Purkinje cell (primary cell): ENCODE data around the gene COX6A2. TPM values are rescaled to one million over a fixed set of nuclear protein-coding genes. Genes with fewer than 3 reads are reported as not detected.

Experiments
- polyA plus RNA-seq: library from polyadenylated mRNA; unstranded; fragments of >200 nt; fragmentation: Nextera tagmentation; gene quantifications from 2 replicates; pipeline ENCODE4 v1.2.1, GENCODE V29; 2014

The COX6A2 gene
- 2.4 and 2.8 TPM in 2 replicates for polyA plus RNA-seq

GRCh38 chr16:31428279-31428597 lies at the start of gene COX6A2:
COX6A2 (minus strand) TSS chr16:31428360; CDS start chr16:31428325, 35 bp downstream.

GRCh38 chr16:31471875-31472708 lies 43.9 kb upstream of the COX6A2 start, which contains the start of gene TGFB1I1:
TGFB1I1 (plus strand) TSS chr16:31472152; CDS start chr16:31472189, 37 bp downstream.

DNA sequence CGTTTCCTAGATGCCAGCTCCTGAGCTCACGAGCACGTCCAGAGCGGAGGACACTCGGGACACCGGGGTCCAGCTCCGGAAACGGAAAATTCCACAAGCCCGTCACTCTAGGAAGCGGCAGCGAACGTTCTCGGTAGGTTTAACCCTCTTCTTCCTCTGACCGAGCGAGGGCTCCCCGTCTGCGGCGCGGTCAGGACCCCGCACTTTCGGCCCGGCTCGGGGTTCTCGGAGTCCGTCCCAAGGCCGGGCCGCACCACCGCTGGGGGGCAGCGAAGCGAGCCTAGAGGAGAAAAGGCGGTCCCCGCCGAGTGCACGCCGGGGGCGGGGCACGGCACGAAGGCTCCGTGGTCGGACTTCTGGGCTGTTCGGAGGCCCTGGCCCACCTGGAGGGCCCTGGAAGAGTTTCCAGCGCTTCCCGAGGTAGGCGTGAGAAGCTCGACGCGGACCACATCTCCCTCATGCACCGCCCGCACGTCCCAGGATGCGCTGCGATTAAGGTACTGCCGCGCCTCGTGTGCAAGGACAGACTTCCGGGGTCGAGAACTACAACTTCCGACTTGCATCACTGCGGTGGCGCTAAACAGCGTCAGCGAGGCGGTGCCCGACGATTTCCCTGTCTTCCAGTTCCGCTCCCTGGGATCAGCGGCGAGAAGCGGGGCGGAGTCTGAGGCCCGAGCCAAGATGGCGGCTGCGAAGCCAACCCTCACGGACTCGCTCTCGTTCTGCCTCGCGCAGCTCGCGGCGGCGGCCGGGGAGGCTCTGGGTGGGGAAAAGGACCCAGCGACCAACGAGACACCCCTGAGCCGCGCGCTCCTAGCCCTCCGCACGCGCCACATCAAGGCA lies 30.9 kb upstream of the COX6A2 start, which contains the start of gene ARMC5:
ARMC5 (plus strand) TSS at position 658 of the 843 bp plus-strand sequence; CDS start at position 682, 24 bp downstream.

DNA sequence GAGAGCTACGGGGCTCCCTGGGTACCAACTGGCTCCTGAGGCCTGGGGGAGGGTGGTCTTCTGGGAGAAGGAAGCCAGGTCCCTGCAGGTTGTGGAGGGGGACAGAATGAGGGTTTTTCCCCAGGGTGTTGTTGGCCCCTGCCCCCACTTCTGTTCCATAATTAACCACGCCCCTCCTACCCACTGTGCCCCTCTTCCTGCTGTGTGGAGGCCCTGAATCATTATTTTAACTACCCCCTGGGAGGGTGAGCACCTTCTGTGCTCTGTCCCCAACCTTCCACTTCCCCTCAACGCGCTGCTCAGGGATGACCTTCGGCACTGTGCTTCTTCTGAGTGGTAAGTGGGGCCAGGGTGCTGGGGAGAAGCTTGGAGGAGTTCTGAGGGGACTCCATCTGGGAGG lies 35.1 kb downstream of the COX6A2 start, which contains the start of gene ITGAD:
ITGAD (plus strand) TSS at position 280 of the 400 bp plus-strand sequence; CDS start at position 306, 26 bp downstream.

Other genes starting within 250 kb of the COX6A2 start
- gene FUS, start 248.2 kb downstream of the COX6A2 start, polyA plus RNA-seq, result 41.0 and 45.9 TPM in 2 replicates
- gene PYCARD, start 225.6 kb downstream of the COX6A2 start, polyA plus RNA-seq, result 0.41 TPM in 1 of 2 replicates, not detected in the other
- not detected in 2 replicates for gene TRIM72, start 214.2 kb downstream of the COX6A2 start, polyA plus RNA-seq
- 0.94 and 1.6 TPM in 2 replicates for gene PYDC1, start 211.2 kb downstream of the COX6A2 start, polyA plus RNA-seq
- gene ITGAM, start 168.4 kb downstream of the COX6A2 start, polyA plus RNA-seq, result not detected in 2 replicates
- gene ITGAX, start 73.2 kb downstream of the COX6A2 start, polyA plus RNA-seq, result 0.28 TPM in 1 of 2 replicates, not detected in the other
- gene ITGAD, start 35.0 kb downstream of the COX6A2 start, polyA plus RNA-seq, result not detected in 2 replicates
- 0.20 and 0.83 TPM in 2 replicates for gene ZNF843, start 14.4 kb upstream of the COX6A2 start, polyA plus RNA-seq
- gene ARMC5, start 31.1 kb upstream of the COX6A2 start, polyA plus RNA-seq, result 0.35 and 2.5 TPM in 2 replicates
- gene TGFB1I1, start 43.8 kb upstream of the COX6A2 start, polyA plus RNA-seq, result not detected in 2 replicates
- gene SLC5A2, start 54.8 kb upstream of the COX6A2 start, polyA plus RNA-seq, result 8.3 and 9.3 TPM in 2 replicates
- gene RUSF1, start 80.0 kb upstream of the COX6A2 start, polyA plus RNA-seq, result 5.2 and 12.1 TPM in 2 replicates
- gene AHSP, start 99.5 kb upstream of the COX6A2 start, polyA plus RNA-seq, result not detected in 2 replicates